GM18870 (cell line): ENCODE measurements around the gene ROBO1.
"Not testable (repeated sequence)": the region's sequence is repeated elsewhere in the genome, so short reads cannot be mapped to it uniquely, and the experiment has no call there.

ENCODE experiments used
- ATAC-seq: cut with Tn5 transposase; IDR thresholded peaks from one replicate; pipeline ENCODE4 v1.9.1; 2021; ENCODE audit warnings: moderate library complexity; ENCODE audit not compliant: unreplicated experiment

Gene ROBO1

DNA sequence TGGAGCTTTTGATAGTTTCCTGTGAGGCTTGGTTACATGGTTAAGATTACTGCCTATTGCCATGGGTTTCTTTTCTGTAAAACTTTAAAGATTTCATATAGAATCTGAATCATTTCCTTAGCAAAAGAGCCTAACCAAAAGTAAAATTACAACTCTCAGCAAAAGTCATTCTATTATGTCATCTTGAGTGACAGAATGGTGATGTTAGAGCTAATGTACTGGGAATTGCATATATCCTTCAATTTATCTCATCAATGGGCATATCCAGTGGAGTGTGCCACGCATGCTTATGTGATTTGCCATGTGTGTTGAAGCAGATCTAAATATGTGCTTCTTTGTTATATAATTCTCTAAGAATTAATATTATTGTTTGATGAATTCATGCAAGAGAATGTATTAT is 212.1 kb downstream of the ROBO1 start:
- no peak for ATAC-seq

DNA sequence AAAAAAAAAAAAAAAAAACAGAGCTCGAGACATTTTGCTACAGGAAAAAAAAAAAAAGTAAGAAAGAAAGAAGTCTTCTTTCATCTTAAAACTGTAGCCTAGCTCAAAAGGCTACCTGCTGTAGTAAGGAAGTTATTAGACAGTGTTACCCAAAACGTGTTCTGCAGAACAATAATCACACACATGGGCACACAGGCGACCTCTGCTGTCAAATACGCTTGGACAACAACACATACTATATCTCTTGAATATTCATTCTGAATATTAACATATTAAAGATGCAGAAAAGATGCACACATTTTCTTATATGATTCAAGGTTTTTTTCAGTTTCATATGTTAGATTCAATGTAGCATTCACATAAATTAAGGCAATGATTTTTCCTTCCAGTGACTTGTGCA is 215.8 kb downstream of the ROBO1 start:
- no peak for ATAC-seq

DNA sequence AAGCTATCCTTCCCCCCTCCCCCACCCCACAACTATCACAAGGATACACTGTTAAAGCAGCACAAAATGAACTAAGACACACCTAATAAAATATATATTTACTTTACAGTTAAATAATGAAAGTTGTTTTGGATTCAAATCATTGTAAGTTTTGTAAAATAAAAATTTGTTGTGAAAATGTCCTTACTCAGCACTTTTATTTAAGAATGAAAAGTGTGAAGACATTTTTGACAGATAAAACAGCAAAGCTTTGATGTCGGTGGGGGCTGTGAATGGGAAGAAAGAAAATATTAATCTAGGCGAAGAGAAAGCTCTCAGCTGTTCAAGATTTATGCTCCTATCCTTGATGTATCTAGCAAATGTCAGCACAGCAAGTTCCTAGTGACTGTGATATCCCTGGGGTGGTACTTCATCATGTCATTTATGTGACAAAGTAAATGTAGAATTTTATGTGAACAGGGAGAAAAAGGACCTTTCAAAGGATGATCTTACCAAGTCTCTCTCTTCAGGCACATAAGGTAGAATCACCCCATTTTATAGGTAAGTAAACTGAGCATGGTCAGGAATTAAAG is 216.4 kb downstream of the ROBO1 start:
- no peak for ATAC-seq

DNA sequence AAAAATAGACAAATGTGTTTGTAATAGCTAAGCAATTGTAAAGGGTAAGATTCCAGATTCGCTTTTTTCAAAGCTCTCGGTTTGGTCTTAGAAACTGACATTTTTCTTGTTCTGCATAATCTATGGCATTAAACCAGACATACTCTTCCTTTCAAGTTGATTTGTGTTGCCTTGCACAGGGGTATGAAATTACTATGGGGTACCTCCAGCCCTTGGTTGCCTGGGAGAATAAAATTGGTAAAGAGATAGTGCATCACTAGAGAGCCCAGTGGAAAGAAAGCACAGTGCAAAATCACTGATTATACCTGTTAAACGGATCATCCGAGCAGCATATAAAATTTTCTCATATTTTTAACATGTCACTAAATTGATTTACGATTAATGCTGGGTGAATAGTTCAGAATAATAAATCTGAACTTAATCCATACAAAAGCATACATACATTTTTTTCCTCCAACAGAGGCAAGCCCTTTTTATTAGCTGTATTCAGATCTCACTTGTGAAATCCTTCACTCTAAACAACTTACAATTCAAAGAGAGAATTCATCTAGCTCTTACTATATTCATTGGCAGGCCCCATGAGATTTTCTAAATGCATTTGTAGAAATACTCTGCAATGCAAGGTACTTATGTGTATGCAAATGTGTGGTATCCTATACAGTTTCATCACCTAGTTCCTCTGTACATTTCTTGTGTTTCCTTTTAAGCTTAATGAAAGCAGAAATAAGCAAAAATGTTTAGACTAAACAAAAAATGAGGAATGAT is 224.4 kb downstream of the ROBO1 start:
- ATAC-seq = no peak

DNA sequence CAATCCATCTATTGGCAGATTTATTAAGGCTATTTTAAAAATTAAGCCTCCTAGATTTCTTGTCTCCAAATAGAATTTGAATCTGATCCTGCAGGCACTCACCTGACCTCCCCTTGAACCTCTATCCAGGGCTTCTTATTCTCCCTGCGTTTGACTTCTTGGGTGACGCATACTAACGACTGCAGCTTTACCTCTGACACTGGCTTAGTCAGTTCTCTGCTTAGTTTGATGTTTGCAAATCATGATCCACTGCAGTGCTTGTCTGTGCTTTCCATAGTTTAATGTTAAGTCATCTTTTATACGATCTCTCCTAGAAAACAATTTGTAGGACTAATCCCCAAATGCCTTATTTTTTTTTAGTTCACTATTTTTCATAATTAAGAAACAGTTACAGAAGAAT is 233.1 kb downstream of the ROBO1 start:
- no peak for ATAC-seq

DNA sequence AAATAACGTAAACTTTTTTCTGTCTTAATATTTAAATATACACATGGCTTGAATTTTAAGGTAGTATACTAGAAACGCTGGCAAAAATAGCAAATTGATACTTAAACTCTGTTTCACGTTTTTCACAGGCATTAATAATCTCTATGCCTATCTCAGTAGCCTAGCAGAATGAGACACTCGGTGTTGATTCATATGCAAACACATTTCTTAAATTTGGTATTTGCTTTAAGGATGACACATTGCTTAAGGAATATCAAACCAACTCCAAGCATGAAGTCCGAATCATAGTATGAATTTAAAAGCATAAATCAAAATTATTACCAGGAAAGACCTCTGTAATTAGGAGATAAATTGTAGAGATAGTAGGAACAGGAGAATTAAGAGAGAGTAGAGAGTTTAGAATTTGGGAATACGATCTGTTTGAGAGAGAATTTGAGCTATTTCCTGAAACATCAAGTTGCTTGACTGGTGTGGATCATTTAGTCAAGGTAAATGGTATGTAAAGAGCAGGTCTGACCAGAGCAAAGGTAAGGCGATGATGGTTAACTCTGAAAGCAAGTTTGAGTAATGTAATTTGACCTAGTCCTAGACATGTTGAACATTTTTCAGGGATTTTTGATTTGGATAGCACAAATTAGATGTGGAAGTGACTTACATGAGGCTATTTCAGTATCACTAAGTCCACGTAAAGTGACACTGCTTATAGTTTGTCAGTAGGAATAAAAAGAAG is 236.1 kb downstream of the ROBO1 start:
- no peak for ATAC-seq

DNA sequence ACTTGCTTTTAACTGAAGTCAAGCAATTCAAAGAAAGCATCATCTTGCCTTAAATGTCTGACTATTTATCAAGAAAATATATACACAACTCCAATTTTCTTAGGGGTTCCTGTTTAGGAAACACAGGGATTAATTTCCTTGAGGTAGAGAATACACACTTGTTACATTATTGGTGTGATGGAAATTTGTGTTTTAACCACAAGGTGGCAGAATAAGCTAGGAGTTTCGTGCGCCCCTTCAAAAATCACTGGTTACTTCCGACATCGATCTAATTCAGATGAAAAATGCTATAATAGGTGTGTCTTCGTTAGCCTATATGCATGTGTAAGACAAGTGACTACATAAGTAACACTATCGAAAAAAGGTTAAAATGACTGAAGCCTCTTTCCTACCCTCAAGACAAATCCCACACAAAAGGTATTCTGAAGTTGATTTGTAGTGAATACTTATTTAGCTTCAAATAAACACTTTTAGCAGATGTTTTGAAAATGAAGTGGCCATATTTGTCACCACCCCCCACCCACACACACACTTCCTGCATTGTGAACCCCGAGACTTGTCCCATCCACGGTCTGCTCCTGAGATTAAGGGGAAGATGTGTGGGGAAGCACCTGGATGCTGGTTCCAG is 246.5 kb downstream of the ROBO1 start:
- no peak for ATAC-seq

DNA sequence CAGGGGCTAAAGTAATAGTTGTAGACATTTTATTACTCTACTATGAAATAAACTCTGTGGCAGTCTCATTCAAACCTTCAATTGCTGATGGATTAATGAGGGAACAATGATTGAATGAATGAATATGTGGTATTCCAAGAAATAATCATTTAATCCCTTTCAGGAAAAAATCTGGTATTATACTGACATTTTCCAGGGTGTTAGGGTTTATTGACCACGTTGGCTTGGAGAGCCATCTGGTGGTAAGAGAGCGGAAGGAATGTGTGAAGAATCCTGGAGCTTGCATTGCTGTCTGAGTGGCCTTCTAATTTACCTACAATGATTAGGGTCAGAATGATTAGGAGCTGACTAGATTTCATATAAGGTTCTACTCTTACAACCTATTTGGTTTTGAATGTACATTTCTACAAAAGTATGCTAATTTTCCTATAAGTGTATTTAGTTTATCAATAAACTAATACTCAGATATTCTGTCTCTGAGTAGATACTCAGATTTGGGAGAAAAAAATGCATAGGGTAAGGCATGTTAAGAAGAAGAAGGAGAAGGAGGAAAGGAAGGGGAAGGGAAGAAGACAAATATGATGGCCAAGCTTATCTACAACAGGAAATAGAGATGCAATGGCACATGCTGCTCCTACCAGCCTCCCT is 249.9 kb downstream of the ROBO1 start:
- ATAC-seq = no peak

DNA sequence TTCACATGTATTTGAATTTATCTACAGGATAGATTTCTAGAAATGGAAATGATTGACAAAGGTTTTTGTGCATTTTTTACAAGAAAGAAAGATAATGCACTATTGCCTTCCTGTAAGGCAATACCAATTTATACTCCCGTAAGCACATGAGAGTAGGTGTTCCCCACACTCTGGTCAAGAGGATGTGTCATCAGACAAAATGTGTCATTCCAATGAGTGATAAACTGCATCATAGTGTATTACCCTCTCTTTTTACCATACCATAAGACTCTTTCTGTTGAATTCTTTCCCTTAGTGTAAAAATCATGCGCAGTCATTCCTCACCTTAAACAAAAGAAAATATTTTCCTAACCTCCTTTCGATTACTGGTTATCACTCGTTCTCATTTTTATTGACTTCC is 251.0 kb downstream of the ROBO1 start:
- ATAC-seq = no peak

DNA sequence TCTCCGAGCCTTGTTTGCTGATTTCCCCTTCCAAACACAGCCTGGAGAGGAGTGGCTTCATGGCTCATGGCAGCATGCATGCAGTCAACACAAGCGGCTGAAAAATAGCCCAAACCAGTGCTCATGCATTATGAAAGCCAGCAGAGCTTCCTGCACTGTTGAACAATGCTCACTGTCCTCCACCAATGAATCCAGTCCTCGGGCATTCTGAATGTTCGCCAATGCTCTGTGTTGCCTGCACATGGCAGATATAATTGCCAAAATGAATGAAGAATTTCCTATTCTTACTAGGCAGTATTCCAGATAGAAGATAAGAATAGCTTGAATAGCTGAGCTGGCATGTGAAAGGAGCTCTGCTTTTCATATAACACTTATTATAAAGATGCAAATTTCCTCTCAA is 252.7 kb downstream of the ROBO1 start:
- no peak for ATAC-seq

DNA sequence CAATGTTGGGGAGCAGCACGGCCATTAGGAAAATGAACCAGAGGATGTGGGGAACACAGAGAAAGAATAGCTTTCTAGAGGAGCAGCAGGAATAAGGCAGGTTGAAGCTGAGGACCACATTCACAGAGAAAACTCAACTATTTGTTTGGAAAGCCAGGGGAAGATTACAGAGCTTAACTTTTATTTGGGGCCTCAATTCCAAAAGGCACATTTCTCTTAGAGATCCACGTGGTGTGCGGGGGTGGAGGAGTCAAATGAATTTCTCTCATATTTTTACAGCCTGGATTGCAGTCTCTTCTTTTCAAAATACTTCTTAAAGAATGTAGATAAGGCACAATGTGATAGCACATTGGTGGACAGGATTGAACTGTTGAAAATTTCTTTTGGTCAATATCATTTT is 253.7 kb downstream of the ROBO1 start:
- ATAC-seq = no peak

DNA sequence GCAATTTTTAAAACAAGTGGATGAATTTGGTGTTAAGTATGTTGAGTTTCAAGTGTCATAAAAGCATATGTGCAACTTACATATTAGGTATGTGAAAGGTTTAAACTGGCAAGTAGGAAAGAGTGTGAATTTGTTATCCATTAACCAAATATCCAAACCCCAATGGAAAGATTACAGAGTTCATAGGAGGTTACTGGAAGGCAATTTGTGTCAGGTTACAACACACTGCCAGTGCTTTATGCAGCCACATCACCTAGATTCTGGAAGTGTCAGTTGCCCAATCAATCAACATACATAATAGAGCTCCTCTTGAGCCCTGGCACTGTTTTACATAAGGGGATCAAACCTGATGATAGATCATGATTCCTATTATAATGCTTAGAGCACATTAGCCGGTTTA is 261.0 kb downstream of the ROBO1 start:
- no peak for ATAC-seq

DNA sequence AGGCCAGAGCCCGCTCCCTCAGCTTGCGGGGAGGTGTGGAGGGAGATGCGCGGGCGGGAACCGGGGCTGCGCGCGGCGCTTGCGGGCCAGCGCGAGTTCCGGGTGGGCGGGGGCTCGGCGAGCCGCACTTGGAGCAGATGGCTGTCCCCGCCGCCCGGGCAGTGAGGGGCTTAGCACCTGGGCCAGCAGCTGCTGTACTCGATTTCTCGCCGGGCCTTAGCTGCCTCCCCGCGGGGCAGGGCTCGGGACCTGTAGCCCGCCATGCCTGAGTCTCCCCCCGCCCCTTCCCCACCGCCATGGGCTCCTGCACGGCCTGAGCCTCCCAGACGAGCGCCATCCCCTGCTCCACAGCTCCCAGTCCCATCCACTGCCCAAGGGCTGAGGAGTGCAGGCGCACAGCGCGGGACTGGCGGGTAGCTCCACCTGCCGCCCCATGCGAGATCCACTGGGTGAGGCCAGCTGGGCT is 265.5 kb downstream of the ROBO1 start:
- ATAC-seq = not testable (repeated sequence)

DNA sequence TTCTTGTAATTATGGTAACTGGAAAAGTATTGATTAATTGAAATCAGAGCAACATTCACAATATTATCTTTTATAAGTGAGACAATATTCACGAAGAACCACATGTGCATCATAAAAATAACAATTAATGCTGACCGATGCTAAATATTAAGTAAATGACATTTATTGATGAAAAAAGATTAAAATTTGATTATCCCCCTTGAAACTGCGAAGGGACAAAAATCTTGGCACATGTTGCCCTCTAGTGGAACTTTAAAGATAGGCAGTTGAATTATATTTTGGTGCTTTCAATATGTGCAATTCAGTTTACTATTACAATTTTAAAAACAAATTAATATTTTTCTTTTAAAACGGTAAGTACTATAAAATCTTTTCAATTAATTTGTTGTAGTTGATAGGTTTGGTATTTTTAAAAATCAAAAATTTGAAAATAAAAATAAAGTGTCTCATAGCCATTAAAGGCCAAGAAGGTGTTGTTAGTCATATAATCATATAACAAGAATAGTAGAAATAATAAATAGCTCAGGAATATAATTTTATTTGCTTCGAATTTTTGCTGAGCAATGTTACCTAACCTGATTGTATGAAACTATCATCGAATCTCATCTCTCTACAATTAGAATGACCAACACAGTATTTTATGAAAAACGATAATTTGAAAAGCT is 270.2 kb downstream of the ROBO1 start:
- no peak for ATAC-seq

DNA sequence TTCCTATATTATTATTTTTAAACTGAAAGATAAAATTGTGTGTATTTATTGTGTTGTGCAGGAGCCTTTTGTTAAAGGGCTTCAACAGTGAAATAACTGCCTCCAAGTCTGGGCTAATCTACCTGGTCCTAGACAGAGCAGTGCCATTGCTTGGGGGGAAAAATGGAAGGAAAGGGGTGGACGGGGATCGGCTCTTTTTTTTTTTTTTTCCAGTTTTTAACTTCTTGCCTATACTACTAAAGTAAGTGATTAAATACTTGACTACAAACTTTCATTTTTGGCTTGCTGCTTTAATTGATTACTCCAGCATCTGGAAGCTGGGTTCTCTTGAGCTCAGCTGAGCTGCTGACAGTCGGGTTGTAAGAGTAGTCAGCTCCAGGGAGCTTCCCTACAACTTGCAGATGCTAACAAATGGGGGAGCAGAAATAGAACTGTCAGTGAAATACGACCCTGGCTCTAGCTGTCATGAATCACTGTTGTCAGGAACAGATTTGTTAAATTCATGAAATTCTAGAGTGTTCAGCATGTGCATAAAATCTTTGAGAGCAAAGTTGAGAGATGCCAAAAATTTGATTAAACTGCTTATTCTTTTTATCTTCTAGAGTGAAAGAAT is 276.7 kb downstream of the ROBO1 start:
- ATAC-seq = no peak

DNA sequence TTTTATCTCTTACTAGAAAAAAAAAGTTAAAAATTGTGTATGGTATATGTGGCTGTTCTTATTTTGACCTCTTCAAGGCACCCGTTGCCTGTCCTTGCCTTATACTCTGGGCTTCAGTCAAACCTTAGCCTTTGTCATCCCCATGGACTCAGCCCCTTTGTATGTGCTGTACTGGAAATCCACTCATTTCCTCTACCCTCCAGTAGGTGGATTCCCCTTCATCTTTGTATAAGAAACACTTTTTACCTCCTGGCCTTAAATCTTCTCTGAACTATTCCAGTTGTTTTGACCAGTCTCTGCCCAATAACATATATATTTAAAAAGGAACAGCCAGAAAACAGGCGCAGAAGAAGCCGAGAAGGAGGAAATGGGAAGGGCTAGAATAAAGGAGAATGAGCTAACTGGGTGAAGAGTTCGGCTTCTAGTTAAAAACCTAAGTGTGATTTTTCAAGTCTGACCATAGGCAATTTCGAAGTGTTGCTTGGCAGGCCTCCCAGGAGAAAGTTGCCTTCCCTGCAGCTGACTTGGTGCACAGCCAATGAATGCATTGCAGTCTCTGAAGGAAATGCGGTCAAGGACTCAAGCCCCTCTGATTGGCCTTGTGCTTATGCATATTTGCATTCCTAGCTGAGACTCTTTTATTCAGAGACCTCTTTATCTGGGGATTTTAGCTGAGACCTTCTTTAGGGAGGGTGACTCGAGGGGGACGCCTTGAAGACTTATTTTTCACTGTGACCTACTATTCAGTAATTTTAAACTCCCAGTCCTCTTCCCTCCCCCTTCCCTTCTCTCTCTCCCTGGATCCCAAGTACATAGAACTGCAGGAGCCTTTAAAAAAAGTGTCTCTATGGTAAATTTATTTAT is 277.4 kb downstream of the ROBO1 start:
- no peak for ATAC-seq

DNA sequence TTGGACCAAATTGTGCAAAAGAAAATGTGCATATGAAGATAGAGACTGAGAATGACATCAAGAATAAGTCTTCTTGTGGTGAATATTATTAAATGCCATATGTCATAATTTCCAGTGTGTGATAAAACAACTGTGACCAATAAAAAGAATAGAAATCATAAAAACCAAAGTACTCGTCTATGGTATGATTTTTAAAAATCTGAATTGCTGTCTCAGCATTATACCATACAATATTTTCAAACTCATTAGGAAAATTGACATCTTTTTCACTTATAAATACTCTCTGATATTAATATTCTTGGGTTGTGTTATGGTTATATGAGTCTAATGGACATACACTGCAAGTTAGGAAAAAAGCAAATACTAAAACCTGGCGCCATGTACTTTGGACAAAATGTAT is 279.4 kb downstream of the ROBO1 start:
- no peak for ATAC-seq

DNA sequence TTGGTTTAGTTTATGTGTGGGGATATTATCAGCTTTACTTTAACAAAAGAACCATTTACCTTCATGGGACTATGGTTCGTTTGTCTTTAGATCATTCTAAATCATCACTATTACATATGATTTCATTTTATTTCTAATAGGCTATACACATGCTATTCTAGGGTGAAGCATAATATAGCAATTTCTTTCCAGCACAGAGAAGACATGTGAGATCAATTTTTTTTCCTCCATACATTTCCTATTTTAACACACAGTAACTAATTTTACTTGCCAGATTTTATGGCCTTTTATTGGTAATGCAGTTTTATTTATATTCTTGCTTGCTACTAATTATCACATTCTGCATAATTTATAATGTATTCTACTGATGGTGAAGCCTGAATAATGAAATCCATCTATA is 287.1 kb downstream of the ROBO1 start:
- ATAC-seq = no peak

DNA sequence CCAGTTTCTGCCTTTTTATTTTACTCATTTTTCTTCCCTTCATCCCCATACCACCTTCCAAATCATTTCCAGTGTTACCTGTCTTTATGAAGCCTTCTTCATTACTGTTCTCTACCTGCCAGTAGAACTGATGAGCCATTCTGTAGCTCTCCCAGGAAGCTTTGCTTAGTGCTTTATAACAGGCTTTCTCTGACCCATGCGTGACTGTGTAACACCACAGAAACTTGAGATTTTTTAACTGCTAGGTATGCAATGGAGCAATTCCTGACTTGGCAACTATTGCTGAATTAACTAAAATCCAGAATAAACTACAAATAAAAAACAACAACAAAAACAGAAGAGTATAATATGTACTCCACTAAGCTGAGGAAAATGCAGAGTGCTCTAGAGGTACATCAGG is 289.2 kb downstream of the ROBO1 start:
- ATAC-seq = no peak
